ENCODE measurements around the gene PRKAG2.
"Not testable (repeated sequence)": the region's sequence is repeated elsewhere in the genome, so short reads cannot be mapped to it uniquely, and the experiment has no call there.

The PRKAG2 gene

DNA sequence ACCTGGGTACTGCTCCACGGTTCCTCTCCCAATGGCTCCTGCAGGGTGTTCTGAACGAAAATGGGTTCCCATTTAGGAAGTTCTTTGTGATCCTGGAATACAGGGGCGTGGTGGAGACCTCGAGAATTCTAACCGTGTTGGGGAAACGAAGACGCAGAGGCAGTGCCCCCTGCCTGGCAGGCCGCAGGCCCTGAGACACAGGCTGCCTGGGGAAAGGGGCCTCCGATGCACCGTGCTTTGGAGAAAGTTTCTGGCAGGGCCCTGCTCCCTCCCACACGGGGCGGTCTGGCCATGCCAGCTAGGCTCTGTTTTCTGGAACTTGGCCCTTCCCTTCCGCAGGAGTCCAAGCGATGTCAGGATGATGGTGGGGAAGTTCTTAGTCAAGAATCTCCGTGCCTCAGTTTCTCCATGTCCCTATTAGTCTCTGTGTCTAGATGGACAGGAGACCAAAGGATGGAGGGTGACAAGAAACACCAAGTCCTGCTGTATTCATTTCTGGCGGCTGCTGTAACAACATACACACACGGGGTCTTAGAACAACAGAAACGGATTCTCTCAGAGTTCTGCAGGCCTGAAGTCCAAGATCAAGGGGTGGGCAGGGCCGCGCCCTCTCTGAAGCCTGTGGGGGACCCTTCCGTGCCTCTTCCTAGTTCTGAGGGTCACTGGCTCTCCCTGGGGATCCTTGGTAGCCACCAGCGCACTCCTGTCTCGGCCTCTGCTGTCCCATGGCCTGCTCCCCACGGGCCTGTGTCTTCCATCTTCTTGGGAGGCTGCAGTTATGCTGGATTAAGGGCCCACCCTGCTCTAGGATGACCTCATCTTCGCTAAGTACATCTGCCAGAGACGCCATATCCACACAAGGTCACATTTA, 27.7 kb downstream of the PRKAG2 start:
- DNase-seq, result no peak

DNA sequence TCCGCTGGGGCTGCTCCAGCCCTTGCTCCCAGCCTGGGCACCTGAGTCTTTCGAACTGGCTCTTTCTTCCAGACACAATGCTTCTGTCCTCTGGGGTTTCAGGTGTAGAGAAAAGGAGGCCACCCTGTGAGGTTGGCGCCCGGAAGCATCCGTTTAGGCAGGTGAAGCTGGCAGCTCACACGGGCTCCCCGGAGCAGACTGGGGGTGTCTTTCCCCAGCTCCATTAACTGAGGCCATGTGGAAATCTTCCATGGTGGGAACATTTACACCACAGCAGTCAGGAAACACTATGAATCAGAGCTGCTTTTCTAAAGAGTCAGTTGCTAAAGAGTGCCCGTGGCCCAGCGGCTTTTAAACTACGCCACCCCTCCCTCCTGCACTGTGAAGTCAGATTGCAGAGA, 29.2 kb downstream of the PRKAG2 start:
- DNase-seq, result no peak

DNA sequence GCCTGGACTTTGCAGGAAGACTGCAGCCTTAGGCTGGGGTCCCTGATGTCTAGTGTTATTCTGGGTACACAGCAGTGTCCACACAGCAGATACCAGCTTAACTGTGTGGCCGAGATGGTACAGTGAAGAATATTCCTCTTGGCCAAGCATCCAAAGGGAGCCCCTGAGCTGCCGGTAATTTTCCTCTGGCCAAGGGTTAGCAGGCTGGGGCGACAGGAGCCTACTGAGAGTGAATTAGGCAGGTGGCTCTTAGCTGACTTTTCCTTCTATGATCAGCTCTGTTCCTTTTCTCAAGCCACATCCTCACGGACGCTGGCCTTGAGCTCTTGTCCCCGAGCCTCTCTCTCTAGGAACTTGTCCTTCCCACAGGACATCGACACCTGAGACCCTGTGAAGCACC, 29.8 kb downstream of the PRKAG2 start:
- DNase-seq, result no peak

DNA sequence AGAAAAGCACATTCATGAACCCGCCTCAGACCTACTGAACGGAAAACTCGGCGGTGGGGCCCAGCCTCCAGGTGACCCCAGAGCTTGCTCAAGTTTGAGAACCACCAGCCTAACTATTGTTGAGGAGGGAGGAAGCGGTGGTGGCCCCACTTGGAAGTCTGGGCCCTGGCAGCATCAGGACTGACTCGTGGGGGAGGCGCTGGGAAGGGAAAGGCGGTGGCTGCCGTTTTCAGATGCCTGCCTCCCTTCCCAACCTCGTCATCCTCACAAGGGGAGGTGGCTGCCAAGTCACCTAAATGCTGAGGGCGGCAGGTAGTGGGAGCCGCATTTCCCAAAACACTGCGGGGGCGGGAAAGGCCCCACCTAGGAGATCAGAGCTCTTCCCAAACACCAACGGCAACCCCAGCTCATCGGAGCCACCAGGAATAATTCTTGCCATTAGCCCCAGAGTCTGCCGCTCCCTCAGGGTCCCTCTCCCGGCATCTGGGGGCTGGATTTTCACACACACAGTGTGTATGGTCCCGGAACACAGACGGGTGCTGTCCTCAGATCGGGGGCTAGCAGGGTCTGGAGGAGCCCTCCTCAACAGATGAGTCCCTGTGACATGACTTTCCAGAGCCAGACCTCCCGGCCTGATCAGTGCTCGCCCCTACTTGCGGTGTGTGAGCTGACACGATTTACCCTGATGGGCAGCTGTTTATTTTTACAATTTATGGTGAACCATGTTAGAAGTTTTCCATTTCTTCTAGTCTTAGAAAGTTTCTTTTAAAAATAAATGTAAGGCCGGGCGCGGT, 31.3 kb downstream of the PRKAG2 start:
- DNase-seq, result no peak

DNA sequence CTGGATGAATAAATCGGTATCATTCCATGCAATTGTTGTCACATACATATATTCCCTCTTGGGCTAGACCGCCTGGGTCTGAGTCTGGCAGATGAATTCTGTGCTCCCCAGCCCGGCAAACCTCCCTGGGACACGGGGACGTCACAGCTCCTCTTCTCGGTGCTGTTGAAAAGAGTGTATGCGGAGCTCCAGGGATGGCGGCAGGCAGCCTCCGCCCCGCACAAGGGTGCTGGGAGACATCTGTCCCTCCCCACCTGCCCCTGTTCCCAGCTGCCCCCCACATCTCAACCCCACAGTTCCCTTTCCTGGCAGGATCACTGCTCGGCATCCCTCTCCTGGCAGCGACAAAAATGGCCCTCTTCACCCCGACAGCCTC, 32.1 kb downstream of the PRKAG2 start:
- DNase-seq, result no peak

DNA sequence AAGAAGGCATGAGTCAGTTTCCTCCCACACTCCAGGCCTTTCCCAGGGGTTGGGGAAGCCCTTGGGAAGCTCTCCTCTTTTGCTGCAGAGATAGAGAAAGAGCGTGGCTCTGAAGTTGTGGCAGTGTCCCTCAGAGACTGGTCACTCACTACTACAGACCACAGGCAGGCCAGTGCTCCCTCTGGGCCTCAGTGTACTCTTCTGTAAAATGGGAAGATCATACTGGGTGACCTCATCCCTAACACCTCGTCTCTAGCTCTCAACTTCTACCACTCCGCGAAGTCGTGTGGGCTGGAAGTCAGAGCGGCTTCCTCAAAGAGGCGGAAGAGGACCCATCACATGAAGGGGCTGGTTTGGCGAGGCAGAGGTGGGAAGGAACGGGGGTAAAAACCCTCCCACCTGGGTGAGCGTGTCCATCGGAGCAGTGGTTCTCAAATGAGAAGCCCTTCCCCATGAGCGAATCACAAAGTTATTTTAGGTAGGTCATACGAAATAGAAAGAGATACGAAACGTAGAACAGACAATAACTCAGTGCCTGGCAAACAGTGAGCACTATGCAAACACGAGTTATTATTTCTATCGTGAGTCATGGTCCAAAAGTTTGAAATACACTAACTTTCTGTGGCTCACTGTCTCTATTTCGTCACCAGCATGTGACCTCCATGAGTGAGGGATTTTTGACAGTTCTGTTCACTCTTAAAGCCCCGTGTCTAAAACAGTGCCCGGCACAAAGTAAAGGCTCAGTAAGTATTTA, 32.7 kb downstream of the PRKAG2 start:
- DNase-seq, result no peak

DNA sequence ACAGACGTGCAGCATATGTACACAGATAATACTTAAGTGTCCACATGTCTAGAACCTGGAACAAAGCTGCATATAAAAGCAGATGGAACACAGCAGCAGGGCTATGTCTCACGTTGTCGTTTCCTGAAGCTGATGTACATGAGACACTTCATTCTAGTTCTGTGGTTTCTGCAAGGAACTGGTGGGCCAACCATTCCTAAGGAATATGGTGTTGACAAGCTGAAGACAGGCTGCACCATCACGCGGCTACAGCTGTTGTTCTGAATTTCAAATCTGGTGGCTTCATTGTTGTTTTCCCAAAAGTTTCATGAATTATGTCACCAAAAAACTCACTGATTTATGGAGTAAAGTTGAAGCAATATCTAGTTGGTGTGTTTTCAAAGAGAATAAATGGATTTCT, 33.7 kb downstream of the PRKAG2 start:
- DNase-seq, result no peak

DNA sequence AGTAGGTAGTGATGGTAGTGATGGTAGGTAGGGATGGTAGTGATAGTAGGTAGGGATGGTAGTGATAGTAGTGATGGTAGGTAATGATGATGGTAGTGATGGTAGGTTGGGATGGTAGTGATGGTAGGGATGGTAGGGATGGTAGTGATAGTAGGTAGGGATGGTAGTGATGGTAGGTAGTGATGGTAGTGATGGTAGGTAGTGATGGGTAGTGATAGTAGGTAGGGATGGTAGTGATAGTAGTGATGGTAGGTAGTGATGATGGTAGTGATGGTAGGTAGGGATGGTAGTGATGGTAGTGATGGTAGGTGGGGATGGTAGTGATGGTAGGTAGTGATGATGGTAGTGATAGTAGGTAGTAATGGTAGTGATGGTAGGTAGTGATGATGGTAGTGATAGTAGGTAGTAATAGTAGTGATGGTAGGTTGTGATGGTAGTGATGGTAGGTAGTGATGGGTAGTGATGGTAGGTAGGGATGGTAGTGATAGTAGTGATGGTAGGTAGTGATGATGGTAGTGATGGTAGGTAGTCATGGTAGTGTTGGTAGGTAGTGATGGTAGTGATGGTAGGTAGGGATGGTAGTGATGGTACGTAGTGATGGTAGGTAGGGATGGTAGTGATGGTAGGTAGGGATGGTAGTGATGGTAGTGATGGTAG, 35.4 kb downstream of the PRKAG2 start:
- DNase-seq, result not testable (repeated sequence)

DNA sequence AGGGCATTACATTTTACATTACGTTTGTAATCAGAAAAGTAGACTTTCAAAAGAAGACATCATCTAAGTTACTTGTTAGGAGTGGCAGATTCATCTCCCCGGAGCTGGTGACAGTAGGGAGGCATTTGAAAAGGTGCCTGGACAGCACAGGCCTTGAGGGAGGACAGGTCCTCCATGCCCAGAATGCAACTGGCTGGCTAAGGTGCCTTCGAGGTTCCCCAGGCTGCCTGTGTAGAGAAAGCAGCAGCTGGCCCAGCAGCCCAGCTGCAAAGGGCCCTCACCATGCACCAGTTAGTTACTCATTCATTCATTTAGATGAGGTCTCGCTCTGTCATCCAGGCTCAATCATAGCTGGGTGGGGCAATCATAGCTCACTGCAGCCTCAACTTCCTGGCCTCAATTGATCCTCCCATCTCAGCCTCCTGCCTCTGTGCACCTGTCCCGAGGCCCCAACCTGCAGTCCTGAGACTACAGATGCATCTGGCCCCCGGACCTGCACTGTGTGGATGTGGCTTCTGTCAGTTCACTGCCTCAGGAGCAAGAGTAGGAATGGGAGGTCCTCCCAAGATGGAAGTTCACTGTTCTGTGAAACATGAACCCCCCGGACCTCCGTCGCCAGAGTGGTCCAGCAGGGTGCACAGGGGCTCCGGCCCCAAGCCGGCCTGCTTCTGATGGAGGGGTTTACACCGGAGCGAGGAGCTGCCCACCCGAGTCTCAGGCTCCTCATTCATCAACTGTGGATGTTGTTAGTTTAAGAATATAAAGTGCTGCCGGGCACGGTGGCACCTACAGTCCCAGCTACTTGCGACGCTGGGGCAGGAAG, 36.6 kb downstream of the PRKAG2 start:
- no peak for DNase-seq

DNA sequence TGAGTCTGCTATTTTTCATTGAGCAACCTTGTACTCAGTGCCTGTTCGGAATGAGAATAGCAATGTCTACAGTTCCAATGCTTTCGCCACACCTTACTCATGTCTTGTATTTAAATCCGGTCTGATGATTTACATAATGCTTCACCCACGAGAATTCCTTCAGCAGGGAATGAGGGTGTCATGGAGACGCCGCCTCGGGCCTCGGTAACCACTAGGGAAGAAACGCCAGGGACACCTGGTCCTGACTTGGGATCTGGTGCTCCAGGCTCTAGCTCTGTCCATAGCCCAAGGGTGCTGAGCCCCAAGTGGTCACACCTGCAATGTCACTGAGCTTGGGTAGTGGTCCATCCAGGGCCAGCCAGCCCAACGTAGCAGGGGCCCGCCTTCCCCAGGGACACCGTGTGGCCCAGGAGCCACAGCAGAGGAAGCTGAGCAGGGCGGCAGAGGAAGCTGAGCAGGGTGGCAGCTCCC, 37.4 kb downstream of the PRKAG2 start:
- no peak for DNase-seq

DNA sequence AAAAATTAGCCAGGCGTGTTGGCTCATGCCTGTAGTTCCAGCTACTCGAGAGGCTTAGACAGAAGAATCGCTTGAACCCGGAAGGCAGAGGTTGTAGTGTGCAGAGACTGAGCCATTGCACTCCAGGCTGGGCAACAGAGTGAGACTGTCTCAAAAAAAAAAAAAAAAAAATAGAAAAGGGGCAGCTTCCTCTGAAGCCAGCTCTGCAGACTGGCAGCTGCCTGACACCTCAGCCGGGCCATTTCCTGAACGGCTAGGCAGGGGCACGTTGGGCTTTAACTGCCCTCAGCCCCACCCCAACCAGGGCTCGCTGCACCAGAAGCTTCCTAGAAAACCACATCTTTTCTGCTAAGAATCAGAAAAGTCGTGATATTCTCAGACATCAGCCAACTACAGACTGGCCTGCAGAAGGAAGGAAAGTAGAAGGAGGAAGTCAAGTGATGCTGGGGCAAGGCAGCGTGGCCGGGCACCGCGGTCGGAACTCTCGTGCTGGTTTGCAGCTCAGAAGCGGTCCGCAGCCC, 38.0 kb downstream of the PRKAG2 start:
- DNase-seq, result no peak

DNA sequence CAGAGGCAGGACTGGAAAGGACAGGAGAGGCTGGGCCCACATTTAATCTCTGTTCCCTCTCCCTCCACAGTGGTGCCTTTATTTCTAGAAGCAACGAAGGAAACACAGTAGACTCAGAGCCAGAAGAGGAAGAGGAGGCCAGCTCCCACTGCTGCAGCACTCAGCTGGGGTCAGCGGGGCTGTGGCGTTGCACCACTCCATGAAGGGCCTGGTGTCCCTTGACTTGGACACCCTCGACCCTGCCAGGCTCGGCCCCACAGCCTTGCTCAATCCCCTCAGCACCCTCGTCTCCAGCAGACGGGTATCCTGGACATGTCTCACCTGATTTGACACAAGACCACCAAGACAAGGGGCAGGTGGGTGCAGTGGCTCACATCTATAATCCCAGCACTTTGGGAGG, 38.8 kb downstream of the PRKAG2 start:
- no peak for DNase-seq

DNA sequence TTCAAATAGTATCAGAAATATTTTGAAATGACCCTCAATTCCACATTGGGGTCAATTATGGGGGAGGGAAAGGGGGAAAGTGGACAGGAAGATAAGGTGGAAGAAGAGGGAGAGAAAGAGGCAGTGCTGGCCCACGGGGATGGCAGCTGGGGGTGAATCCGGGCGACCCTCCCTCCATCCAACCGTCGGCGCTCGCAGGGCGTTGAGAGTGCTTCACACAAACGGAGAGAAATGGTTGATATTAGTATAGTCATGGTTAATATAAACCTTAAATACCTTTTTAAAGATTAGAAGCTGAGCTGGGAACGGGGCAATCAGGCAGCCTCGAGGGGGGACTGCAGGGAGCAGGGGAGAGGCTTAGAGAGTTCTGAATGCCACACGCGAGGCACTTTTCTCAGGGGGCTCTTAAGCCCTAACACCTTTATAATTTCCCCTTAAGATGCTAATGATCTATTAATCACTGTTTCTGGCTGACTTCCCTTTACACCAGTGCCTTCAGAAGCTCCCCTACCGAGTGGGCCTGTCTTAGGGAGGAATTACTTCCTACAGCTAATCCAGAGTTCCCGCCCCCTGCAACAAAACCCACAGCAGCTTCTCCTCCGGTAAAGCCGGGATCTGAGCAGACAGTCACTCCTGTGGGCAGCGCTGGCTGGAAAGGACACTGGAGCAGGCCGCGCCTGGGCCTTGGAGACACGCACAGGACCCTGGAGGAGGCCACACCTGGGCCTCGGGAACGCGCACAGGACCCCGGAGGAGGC, 39.5 kb downstream of the PRKAG2 start:
- DNase-seq, result no peak

DNA sequence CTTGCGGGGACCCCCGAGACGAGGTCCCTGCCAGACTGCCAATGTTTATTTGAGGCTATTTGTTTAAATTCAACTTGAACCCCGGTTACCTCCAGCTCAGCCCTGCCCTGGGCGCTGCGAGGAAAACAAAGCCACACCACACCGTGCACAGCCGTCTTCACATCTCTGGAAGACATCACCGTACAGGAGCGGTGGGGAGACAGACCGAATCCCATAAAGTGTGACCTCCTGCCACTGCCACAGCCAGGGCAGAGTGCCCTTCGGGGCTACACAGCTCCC, 40.0 kb downstream of the PRKAG2 start:
- DNase-seq, result no peak

DNA sequence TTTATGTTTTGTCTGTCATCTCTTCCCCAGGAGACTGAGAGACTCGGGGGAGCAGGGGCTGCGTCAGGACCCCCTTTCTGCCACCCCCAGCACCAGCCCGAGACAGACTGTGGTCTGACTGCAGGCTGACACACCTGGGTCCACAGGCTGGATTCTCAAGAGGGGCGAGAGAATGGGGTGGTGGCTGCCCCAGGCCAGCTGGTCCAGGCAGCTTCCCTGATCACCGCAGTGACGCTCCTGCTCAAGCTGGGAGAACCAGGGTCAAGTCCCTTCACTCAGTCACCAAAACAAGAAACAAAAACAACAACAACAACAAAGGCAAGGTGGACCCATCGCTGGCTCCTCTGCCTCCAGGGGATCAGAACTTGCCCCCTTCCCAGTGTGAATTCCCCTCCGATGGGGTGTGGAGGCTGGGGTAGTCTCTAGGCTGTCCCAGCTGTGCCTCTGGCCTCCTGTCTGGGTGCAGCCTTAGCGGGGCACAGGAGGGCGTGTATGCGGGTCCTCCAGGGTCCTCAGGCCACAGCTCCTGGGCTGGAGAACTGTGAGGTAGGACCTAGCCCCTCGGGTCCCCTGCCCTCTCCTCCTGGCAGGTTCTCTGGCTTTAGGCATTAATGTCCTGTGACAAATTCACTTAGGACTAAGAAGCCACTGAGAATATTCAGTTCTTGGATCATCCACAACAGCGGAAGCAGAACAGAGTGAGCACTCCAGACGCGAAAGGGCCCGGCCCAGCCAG, 40.6 kb downstream of the PRKAG2 start:
- DNase-seq, result no peak

DNA sequence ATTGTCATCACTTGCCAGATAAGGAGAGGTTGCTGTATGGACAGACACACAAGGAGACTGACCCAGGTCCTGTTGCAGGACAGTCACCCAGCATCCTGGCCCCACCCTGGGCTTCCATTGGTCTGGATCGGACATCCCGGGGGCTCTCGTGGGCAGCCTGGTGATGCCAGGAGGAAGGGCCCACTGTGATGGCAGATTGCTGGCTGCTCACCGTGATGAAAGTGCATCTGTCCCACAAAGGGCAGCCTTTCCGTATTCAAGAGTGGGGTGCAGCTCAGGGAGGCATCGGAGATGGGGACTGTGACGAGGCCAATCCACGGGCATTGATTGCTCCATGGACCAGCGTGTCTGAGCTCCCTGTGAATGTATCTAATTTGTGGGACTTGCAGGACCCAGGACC, 41.3 kb downstream of the PRKAG2 start:
- DNase-seq, result no peak

DNA sequence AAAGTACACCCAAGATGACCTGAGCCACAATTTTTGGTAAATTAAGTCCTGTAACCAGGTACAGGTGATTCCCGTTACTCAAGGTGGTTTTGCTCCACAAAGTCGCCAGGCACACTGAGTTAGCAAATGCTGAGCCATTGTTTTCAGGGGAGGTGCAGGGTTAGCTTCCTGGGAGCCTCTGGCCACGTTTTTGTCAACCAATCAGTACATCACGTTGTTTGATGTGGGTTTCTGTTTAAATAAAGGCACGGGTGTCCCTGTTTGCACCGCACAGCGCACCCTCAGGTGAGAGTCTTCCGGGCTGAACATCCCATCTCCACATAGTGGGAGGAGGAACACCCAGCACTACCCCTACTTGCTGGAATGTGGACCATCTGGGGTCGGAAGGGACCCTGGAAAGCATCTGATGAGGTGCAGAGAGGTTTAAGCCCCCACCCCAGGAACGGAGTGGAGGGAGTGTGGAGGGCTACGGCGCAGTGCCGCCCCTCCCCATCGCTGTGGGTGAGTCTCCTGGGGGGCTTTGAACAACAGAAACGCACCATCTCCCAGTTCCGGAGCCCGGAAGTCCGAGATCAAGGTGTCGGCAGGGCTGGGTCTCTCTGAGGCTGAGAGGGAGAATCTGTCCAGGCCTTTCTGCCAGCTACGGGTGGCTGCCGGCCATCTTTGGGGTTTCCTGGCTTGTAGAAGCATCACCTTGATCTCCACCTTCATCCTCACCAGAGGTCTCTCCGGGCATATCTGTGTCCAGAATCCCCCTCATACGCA, 42.5 kb downstream of the PRKAG2 start:
- no peak for DNase-seq

DNA sequence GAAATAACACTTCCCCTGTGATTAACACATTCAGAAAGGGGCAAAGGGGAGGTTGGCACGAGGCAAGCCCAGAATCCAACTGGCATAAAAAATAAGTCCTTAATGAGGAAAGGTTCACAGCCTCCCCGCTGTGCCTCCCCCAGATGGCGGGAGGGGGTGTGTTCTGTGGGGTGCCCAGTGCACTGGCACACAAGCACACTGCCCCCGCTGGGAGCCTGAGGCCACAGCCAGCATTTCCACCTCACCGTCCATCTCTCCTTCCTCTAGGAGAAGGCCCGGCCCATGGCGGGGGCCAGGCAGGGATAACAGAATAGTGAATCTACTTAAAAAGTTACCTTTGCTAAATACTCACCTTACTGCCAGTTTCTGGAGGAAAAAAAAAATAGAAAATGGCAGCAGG, 43.2 kb downstream of the PRKAG2 start:
- no peak for DNase-seq

DNA sequence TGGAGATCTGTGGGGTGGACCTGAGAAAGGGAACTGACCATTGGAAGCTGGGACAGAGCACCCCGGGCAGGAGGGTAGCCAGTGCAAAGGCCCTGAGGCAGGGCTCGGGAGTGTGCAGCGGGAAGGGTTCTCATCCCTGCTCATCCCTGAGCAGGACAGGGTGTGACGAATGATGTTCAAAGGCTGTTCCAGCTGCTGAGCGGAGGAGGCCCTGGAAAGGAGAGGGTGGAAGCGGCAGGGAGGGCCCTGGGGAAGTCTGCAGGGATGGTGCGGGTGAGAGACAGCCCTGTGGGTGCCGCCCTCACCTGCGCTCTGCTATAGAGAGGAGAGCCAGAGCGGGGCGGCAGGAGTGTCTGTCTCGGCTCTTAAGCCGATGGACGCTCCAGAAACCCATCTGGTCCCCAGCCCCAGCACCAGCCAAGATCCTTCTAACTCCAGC, 43.7 kb downstream of the PRKAG2 start:
- no peak for DNase-seq

DNA sequence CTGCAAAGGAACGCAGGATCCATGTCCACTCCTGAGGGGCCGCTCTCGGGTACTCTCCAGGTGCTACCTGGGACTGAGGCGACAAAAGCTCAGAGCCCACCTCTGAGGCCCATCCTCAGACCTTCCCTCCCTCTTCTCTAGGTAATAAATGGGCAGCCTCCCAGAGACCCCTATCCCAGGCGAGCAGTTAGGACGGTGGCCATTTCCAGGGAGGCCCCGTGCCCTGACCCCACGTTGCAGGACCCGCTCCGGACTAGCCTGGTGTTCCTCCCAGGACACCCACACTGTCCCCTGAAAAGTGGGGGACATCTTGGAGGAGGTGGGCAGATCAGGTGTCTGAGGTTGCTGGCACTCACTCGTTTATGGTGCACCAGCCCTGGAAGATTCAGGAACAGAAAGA, 44.3 kb downstream of the PRKAG2 start:
- DNase-seq, result no peak
